ENCODE results near the gene SLC35F6. TPM values are rescaled to one million over a fixed set of nuclear protein-coding genes. Genes with fewer than 3 reads are reported as not detected.
"Not testable (repeated sequence)": the region's sequence is repeated elsewhere in the genome, so short reads cannot be mapped to it uniquely, and the experiment has no call there.

SLC35F6 gene
- polyA plus RNA-seq, 3 donors from 2014 or later, result 6.6 to 13.7 (median 7.3) TPM

DNA sequence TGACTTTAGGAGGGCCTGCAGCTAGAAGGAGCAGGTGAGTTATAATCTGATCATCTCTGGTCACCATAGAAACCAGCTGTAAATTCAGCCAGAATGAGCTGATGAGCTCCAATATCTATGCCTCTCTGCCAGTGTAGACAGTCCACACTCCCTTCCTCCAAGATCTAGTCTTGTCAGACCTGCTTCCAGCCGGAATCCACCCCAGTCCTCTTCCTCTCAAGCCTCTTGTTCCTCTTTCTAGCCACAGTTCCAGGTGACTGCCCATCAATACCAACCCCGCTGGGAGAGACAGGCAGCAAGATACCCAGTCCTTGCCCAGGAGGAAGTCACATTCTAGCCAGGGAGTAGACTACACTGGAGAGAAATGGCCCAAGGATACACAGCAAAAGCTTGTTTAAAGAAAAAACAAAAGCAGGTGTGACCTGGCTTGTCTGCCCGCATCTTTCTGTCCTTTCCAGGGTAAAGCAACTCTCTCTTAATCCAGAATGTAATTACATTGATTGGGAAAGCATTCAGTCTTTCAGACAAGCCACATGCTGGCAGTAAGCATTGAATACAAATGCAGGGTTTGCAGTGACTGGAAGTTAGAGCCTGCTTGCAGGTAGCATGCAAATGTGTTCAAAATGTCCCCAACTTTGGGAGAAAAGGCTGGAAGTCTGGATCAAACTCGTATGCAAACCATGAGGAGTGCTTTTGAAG, 9.0 kb upstream of the SLC35F6 start:
- peaks cover 2 to 14% of the 10 kb centered on the region in 2 donors for H3K4me1 Mint-ChIP-seq
- DNase-seq, result no peak
- H3K36me3 Mint-ChIP-seq, result no peaks in the 10 kb centered on the region
- no peak overlapping the region for H3K4me3 Mint-ChIP-seq
- H3K27me3 Mint-ChIP-seq (ENCODE audit: low read depth in 3 of 3), result peaks cover 0 to 2% (median 2%) of the 10 kb centered on the region in 3 donors
- H3K27ac Mint-ChIP-seq, result no peak overlapping the region
- H3K9me3 Mint-ChIP-seq, result peaks cover 0 to 2% (median 0%) of the 10 kb centered on the region in 6 donors

DNA sequence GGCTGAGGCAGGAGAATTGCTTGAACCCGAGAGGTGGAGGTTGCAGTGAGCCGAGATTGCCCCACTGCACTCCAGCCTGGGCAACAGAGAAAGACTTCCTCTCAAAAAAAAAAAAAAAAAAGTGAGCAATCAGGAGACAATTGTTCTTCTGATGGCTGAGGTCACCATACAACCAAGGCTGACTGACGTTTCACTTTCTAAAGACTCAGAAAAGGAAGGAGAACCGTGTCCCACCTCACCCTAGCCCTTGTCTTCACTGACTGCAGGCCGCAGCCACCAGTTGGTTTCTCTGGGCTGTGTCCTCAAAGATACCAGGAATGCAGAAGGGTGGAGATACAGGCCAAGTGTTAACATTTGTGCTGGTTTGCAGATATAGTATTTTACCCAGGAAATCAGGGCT, 7.7 kb upstream of the SLC35F6 start:
- H3K4me1 Mint-ChIP-seq, result peaks cover 2 to 14% of the 10 kb centered on the region in 2 donors
- no peak for DNase-seq
- peaks cover 0 to 2% (median 0%) of the 10 kb centered on the region in 6 donors for H3K9me3 Mint-ChIP-seq
- H3K36me3 Mint-ChIP-seq, result no peaks in the 10 kb centered on the region
- no peak overlapping the region for H3K27ac Mint-ChIP-seq
- no peak overlapping the region for H3K4me3 Mint-ChIP-seq
- H3K27me3 Mint-ChIP-seq (ENCODE audit: low read depth in 3 of 3), result peaks cover 0 to 2% (median 2%) of the 10 kb centered on the region in 3 donors

- peaks cover 2 to 17% of the 10 kb centered on the region in 2 donors for H3K4me1 Mint-ChIP-seq
- DNase-seq, result peak in 1 of 3 donors; percentile 13
- H3K9me3 Mint-ChIP-seq, result peaks cover 0 to 2% (median 0%) of the 10 kb centered on the region in 6 donors
- H3K4me3 Mint-ChIP-seq, result no peak overlapping the region
- peak overlapping the region in 2 of 6 donors; percentile 49 to 71 for H3K27ac Mint-ChIP-seq
- peaks cover 0 to 2% (median 2%) of the 10 kb centered on the region in 3 donors for H3K27me3 Mint-ChIP-seq (ENCODE audit: low read depth in 3 of 3)
- no peaks in the 10 kb centered on the region for H3K36me3 Mint-ChIP-seq
Measured at GRCh38 chr2:26757873-26758789, 6.0 kb upstream of the SLC35F6 start.

- Mint-ChIP-seq H3K4me1 (peaks cover 6 to 24% of the 10 kb centered on the region in 2 donors), H3K27me3 (ENCODE audit: low read depth in 3 of 3) (peaks cover 0 to 2% (median 0%) of the 10 kb centered on the region in 3 donors), H3K27ac (no peak overlapping the region), H3K36me3 (no peaks in the 10 kb centered on the region), H3K4me3 (no peak overlapping the region), H3K9me3 (peaks cover 0 to 2% (median 0%) of the 10 kb centered on the region in 6 donors)
- no peak for DNase-seq
Measured at GRCh38 chr2:26758790-26759321, 5.2 kb upstream of the SLC35F6 start.

DNA sequence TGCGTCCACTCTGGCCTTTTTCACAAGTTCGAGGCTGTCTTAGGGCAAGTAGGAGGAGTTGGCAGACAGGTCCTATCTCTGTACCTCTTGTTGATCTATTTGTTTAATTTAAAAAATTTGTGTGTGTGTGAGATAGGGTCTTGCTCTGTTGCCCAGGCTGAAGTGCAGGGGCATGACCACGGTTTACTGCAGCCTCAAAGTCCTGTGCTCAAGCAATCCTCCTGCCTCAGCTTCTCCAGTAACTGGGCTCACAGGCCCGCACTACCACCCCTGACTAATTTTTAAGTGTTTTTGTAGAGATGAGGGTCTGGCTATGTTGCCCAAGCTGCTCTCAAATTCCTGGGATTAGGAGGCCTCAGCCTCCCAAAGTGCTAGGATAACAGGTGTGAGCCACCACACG, 4.2 kb upstream of the SLC35F6 start:
- Mint-ChIP-seq H3K9me3 (peaks cover 0 to 2% (median 0%) of the 10 kb centered on the region in 6 donors), H3K4me3 (no peak overlapping the region), H3K27me3 (ENCODE audit: low read depth in 3 of 3) (peaks cover 0 to 2% (median 0%) of the 10 kb centered on the region in 3 donors), H3K36me3 (no peaks in the 10 kb centered on the region), H3K27ac (no peak overlapping the region), H3K4me1 (peaks cover 11 to 30% of the 10 kb centered on the region in 2 donors)
- DNase-seq, result no peak

GRCh38 chr2:26760991-26761390, 3.1 kb upstream of the SLC35F6 start:
- H3K27ac Mint-ChIP-seq; H3K27me3 Mint-ChIP-seq (ENCODE audit: low read depth in 3 of 3); H3K9me3 Mint-ChIP-seq; H3K36me3 Mint-ChIP-seq; H3K4me3 Mint-ChIP-seq; DNase-seq: not testable (repeated sequence)
- H3K4me1 Mint-ChIP-seq, result peaks cover 23 to 42% of the 10 kb centered on the region in 2 donors

DNA sequence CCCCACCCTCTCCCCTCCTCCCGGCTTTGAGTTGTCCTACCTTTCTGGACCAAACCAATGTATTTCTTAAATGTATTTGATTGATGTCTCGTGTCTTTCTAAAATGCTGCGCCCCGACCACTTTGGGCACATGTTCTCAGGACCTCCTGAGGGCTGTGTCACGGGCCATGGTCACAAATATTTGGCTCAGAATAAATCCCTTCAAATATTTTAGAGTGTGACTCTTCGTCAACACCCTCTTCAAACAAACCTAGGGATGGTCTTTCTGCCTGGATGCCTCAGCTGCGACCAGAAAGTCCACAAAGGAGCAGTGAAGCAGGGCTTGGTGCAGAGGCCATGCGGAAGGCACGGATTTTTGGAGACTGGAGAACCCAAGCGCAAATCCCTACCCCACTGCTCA, 1.1 kb upstream of the SLC35F6 start:
- peak overlapping the region; percentile 83 to 95 (median 93) for H3K4me3 Mint-ChIP-seq
- H3K4me1 Mint-ChIP-seq, result peaks cover 30 to 52% of the 10 kb centered on the region in 2 donors
- peak overlapping the region in 2 of 6 donors; percentile 31 to 87 for H3K27ac Mint-ChIP-seq
- DNase-seq, result no peak
- no peaks in the 10 kb centered on the region for H3K36me3 Mint-ChIP-seq
- H3K27me3 Mint-ChIP-seq (ENCODE audit: low read depth in 3 of 3), result peaks cover 0 to 2% (median 0%) of the 10 kb centered on the region in 3 donors
- H3K9me3 Mint-ChIP-seq, result no peaks in the 10 kb centered on the region

GRCh38 chr2:26764906-26765305, 822 bp downstream of the SLC35F6 start:
- Mint-ChIP-seq H3K4me1 (peaks cover 44 to 59% of the 10 kb centered on the region in 2 donors), H3K27me3 (ENCODE audit: low read depth in 3 of 3) (peaks cover 0 to 2% (median 1%) of the 10 kb centered on the region in 3 donors), H3K27ac (peak overlapping the region; percentile 87 to 97 (median 94)), H3K4me3 (peak overlapping the region; percentile 83 to 95 (median 93)), H3K9me3 (no peaks in the 10 kb centered on the region), H3K36me3 (no peaks in the 10 kb centered on the region)
- DNase-seq, result no peak

DNA sequence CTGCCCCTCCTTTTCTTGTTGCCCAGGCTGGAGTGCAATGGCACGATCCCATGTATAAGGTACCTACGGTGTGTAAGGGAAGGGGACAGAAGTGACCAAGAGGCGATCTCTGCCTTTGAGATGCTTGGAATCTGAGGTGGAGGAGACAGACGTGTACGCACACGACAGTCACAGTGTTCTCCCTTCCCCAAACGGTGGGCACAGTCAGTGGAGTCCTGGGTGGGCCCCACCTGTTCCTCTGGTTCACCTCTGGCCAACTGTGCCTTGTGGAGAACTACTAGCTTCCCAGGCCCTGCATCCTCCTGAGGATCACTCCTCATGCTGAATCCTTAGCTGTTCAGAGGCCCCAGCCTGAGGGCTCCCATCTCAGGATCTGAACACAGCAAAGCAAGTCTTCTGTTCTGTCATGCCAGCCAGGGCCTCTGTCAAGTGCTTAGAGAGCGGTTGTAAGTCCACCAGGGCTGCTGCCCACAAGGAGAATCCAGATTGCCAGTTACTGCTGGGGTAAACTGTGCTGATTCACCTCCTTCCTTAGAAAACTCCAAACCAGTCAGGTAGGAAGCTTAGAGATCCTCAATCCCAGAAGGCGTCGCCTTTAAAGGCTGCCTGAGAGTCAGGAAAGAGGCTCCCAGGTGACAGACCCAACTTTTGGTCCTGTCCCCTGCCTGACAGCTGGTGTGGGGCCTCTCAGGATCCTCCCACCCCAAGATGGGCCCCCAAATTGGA, 1.6 kb downstream of the SLC35F6 start:
- H3K27ac Mint-ChIP-seq, result peak overlapping the region; percentile 87 to 97 (median 94)
- H3K36me3 Mint-ChIP-seq, result no peaks in the 10 kb centered on the region
- H3K27me3 Mint-ChIP-seq (ENCODE audit: low read depth in 3 of 3), result peaks cover 0 to 5% (median 2%) of the 10 kb centered on the region in 3 donors
- H3K4me3 Mint-ChIP-seq, result peak overlapping the region; percentile 83 to 95 (median 93)
- no peaks in the 10 kb centered on the region for H3K9me3 Mint-ChIP-seq
- DNase-seq, result no peak
- peaks cover 48 to 61% of the 10 kb centered on the region in 2 donors for H3K4me1 Mint-ChIP-seq

DNA sequence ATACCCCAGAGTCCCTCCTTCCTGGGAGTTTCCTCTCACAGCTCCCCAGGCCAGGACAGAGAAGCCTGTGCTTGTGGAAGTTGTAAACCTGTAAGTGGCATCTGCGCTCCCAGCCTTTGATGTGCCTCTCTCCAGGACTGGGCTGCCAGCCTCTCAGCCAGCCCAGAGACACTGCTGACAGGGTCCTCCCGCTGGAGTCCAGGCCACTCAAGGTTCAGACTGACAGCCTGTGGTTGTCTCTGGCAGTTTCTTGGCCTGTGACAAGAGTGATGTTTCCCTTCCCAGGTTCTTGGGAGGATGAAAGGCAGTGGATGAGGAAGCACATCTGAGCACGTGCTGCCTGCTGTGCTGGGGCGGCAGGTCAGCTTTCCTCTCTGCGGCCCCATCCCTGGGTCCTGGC, 3.0 kb downstream of the SLC35F6 start:
- peaks cover 0 to 5% (median 2%) of the 10 kb centered on the region in 3 donors for H3K27me3 Mint-ChIP-seq (ENCODE audit: low read depth in 3 of 3)
- no peaks in the 10 kb centered on the region for H3K36me3 Mint-ChIP-seq
- H3K9me3 Mint-ChIP-seq, result no peaks in the 10 kb centered on the region
- peak overlapping the region in 5 of 6 donors; percentile 71 to 94 (median 86) for H3K27ac Mint-ChIP-seq
- no peak for DNase-seq
- H3K4me3 Mint-ChIP-seq, result no peak overlapping the region
- peaks cover 61 to 76% of the 10 kb centered on the region in 2 donors for H3K4me1 Mint-ChIP-seq

DNA sequence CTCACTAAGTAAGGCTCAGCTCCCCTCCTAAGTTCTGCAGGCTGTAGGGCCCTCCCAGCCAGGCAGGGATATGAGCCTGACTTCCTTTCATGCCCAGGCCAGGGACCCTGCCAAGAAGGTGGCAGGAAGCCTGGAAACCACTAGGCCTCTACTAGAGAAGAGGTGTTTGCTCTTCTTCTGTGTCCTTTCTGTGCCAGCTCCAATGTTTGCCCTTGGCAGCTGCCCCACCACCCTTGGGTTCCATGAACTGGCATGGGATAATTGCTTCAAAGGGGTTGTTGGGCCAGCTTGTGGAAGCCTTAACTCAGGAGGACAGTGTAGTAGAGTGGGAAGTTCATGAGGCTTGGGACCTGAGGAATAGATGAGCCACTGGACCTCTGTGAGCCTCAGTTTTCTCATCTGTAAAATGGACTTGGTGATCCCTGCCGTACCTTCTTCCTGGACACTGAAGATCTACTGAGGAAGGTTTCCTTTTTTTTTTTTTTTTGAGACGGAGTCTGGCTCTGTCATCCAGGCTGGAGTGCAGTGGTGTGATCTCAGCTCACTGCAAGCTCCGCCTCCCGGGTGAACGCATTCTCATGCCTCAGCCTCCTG, 3.9 kb downstream of the SLC35F6 start:
- Mint-ChIP-seq H3K4me1 (peaks cover 70 to 83% of the 10 kb centered on the region in 2 donors), H3K9me3 (no peaks in the 10 kb centered on the region)

GRCh38 chr2:26768759-26769088, 4.6 kb downstream of the SLC35F6 start:
- Mint-ChIP-seq H3K27me3 (ENCODE audit: low read depth in 3 of 3) (peaks cover 0 to 5% (median 2%) of the 10 kb centered on the region in 3 donors), H3K4me1 (peaks cover 69 to 78% of the 10 kb centered on the region in 2 donors), H3K36me3 (no peaks in the 10 kb centered on the region), H3K9me3 (no peaks in the 10 kb centered on the region), H3K4me3 (peak overlapping the region; percentile 29 to 47 (median 42)), H3K27ac (peak overlapping the region; percentile 78 to 94 (median 88))
- DNase-seq, result no peak

More for the DNA sequence above, 3.9 kb downstream of the SLC35F6 start:
- Mint-ChIP-seq H3K4me3 (peak overlapping the region in 1 of 5 donors; percentile 40), H3K36me3 (no peaks in the 10 kb centered on the region), H3K27me3 (ENCODE audit: low read depth in 3 of 3) (peaks cover 0 to 5% (median 2%) of the 10 kb centered on the region in 3 donors), H3K27ac (peak overlapping the region; percentile 21 to 94 (median 73))
- DNase-seq, result no peak

Measured in immature natural killer cell (primary cell).